ENCODE measurements around the gene CNGA1. TPM values are rescaled to one million over a fixed set of nuclear protein-coding genes. Genes with fewer than 3 reads are reported as not detected.

Gene CNGA1
- total RNA-seq, 1 experiment from 2014 or later: 1.0 TPM

DNA sequence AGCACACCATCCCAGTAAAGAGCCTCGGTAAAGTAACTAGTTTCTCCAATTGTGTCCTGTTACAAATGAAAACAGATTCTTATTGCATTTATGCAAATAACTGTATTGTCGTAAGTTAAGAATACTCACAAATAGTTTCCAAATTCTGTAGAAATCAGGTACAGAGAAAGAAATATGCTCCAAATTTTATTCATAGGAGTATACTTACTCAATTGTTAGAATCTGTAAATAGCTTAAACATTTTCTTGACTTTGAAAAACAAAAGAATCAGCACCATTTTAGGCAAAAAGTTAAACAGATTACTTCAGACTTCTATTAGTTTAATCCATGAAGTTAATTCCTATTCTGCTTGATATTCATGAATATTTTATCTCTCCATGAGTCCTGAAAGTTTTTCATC is 10.7 kb downstream of the CNGA1 start:
- Histone ChIP-seq H3K79me1 (ENCODE audit: insufficient read depth, low read depth, low read length, poor library complexity, severe bottlenecking) (no peaks in the 10 kb centered on the region), H3K4me2 (ENCODE audit: insufficient read depth, insufficient read length, low read length) (no peak overlapping the region), H3K79me2 (ENCODE audit: insufficient read depth, low read length) (no peaks in the 10 kb centered on the region), H2BK120ac (ENCODE audit: low read depth, low read length, poor library complexity, severe bottlenecking) (no peak overlapping the region), H4K5ac (ENCODE audit: insufficient read length, low read depth, low read length) (no peak overlapping the region), H3K23ac (ENCODE audit: insufficient read length, low read depth, low read length) (no peak overlapping the region), H2BK12ac (ENCODE audit: insufficient read length, low read depth, low read length) (no peak overlapping the region), H2BK20ac (ENCODE audit: low read depth, low read length, poor library complexity, severe bottlenecking) (no peak overlapping the region), H4K8ac (replicated peaks; ENCODE audit: insufficient read length, low read depth, low read length) (no peak overlapping the region), H2BK15ac (ENCODE audit: low read depth, low read length) (no peak overlapping the region), H3K23me2 (ENCODE audit: insufficient read length, low read depth, low read length, poor library complexity, severe bottlenecking) (no peaks in the 10 kb centered on the region), H3K27me3 (ENCODE audit: insufficient read depth, low read length) (no peaks in the 10 kb centered on the region), H4K91ac (ENCODE audit: insufficient read length, low read depth, low read length) (no peak overlapping the region), H4K20me1 (ENCODE audit: control insufficient read depth, insufficient read depth, insufficient read length) (no peaks in the 10 kb centered on the region), H3K9me3 (ENCODE audit: control insufficient read depth, low read depth, low read length) (peaks cover 28% of the 10 kb centered on the region), H3K14ac (ENCODE audit: insufficient read depth, low read length) (no peak overlapping the region), H3K56ac (ENCODE audit: insufficient read length, low read depth, low read length) (no peak overlapping the region), H2BK5ac (ENCODE audit: insufficient read length, low read length) (no peak overlapping the region), H3K18ac (ENCODE audit: insufficient read length, low read depth, low read length) (no peak overlapping the region), H2AFZ (ENCODE audit: low read length) (no peak overlapping the region), H3K27ac (ENCODE audit: insufficient read length, low read depth, low read length) (no peak overlapping the region), H3K4ac (ENCODE audit: low read depth, low read length) (no peak overlapping the region), H3T11ph (ENCODE audit: low read length) (no peak overlapping the region), H2AK5ac (ENCODE audit: insufficient read length, low read length) (no peak overlapping the region), H3K9ac (ENCODE audit: extremely low read depth, insufficient read length, low read length) (no peak overlapping the region), H3K4me1 (ENCODE audit: insufficient read depth, low read length) (no peaks in the 10 kb centered on the region)
- H3K27me3 Mint-ChIP-seq (ENCODE audit: low read depth): peaks cover 6% of the 10 kb centered on the region; the same call in 1 of the 2 replicates
- WGBS (ENCODE audit: extremely low coverage, insufficient read length, low lambda C conversion rate): no CpG with 5 or more reads among the region's 2 CpGs
- H3K36me3 Mint-ChIP-seq (ENCODE audit: insufficient read depth in 1 of 3, low read depth in 3 of 3): peaks cover 34 to 66% (median 57%) of the 10 kb centered on the region in 3 experiments
- TF ChIP-seq, protein P1, sequence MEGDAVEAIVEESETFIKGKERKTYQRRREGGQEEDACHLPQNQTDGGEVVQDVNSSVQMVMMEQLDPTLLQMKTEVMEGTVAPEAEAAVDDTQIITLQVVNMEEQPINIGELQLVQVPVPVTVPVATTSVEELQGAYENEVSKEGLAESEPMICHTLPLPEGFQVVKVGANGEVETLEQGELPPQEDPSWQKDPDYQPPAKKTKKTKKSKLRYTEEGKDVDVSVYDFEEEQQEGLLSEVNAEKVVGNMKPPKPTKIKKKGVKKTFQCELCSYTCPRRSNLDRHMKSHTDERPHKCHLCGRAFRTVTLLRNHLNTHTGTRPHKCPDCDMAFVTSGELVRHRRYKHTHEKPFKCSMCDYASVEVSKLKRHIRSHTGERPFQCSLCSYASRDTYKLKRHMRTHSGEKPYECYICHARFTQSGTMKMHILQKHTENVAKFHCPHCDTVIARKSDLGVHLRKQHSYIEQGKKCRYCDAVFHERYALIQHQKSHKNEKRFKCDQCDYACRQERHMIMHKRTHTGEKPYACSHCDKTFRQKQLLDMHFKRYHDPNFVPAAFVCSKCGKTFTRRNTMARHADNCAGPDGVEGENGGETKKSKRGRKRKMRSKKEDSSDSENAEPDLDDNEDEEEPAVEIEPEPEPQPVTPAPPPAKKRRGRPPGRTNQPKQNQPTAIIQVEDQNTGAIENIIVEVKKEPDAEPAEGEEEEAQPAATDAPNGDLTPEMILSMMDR (conservative IDR thresholded peaks at IDR 0.05): no peak
- H3K4me3 Mint-ChIP-seq: no peak overlapping the region
- H3K4me1 Mint-ChIP-seq: peaks cover 3% of the 10 kb centered on the region in 2 experiments
- peaks cover 72 to 73% of the 10 kb centered on the region in 2 experiments for H3K9me3 Mint-ChIP-seq
- H3K27ac Mint-ChIP-seq: no peak overlapping the region
- DNase-seq: no peak
